Head of caudate nucleus (tissue), 42 donors: ENCODE measurements around the gene CREB3.
A peak's percentile ranks its signal among the peaks of the same experiment; 100 is the strongest.

Experiments
- DNase-seq, 42 donors: peaks; one replicate each; pipeline versions ENCODE4 v3.0.0 to v3.0.0-alpha.2; 2020 to 2021; ENCODE audit warnings: mixed read lengths in 7 of 42
- intact Hi-C: fragments of 100-400 bp; cut with DNase I; formaldehyde crosslinking; loops from one replicate; pipeline ENCODE4 v1.15.0; 2022

CREB3 gene

GRCh38 chr9:35759795-35760194, 27.3 kb downstream of the CREB3 start:
- intact Hi-C loops, result no loop called here
- DNase-seq, result peak in 1 of 42 donors; percentile 32

GRCh38 chr9:35760651-35761050, 28.2 kb downstream of the CREB3 start:
- DNase-seq, result no peak
- intact Hi-C loops, result no loop called here

GRCh38 chr9:35763181-35763580, 30.7 kb downstream of the CREB3 start:
- DNase-seq, result no peak
- intact Hi-C loops, result no loop called here

GRCh38 chr9:35763803-35764202, 31.3 kb downstream of the CREB3 start:
- no peak for DNase-seq
- intact Hi-C loops, result no loop called here

- intact Hi-C loops, result no loop called here
- DNase-seq, result no peak
Observed at GRCh38 chr9:35766997-35767396, 34.5 kb downstream of the CREB3 start.

GRCh38 chr9:35767458-35767857, 35.0 kb downstream of the CREB3 start:
- intact Hi-C loops, result no loop called here
- no peak for DNase-seq

- intact Hi-C loops, result no loop called here
Observed at GRCh38 chr9:35769763-35770162, 37.3 kb downstream of the CREB3 start.

GRCh38 chr9:35771075-35771433, 38.6 kb downstream of the CREB3 start:
- DNase-seq, result no peak
- intact Hi-C loops, result no loop called here

More at GRCh38 chr9:35769763-35770162, 37.3 kb downstream of the CREB3 start:
- DNase-seq, result peak in 1 of 42 donors; percentile 28

GRCh38 chr9:35771534-35771933, 39.1 kb downstream of the CREB3 start:
- DNase-seq, result no peak
- intact Hi-C loops, result no loop called here

- DNase-seq, result no peak
- intact Hi-C loops, result no loop called here
Observed at GRCh38 chr9:35771943-35772342, 39.5 kb downstream of the CREB3 start.

- DNase-seq, result peak in 13 of 42 donors; percentile 19 to 56 (median 29)
- intact Hi-C loops, result no loop called here
Observed at GRCh38 chr9:35774907-35775635, 42.6 kb downstream of the CREB3 start.

- intact Hi-C loops, result no loop called here
- DNase-seq, result no peak
Observed at GRCh38 chr9:35776018-35776417, 43.6 kb downstream of the CREB3 start.

- DNase-seq, result no peak
- intact Hi-C loops, result no loop called here
Observed at GRCh38 chr9:35778496-35778895, 46.0 kb downstream of the CREB3 start.

- DNase-seq, result no peak
- intact Hi-C loops, result no loop called here
Observed at GRCh38 chr9:35781066-35781465, 48.6 kb downstream of the CREB3 start.

GRCh38 chr9:35783418-35783817, 51.0 kb downstream of the CREB3 start:
- no peak for DNase-seq
- intact Hi-C loops, result no loop called here
